HG02623 (cell line): ENCODE measurements around the gene ANAPC13.

Source experiments
- ATAC-seq: cut with Tn5 transposase; IDR thresholded peaks from one replicate; pipeline ENCODE4 v1.9.1; 2021; ENCODE audit warnings: moderate library complexity; ENCODE audit not compliant: unreplicated experiment

The ANAPC13 gene

DNA sequence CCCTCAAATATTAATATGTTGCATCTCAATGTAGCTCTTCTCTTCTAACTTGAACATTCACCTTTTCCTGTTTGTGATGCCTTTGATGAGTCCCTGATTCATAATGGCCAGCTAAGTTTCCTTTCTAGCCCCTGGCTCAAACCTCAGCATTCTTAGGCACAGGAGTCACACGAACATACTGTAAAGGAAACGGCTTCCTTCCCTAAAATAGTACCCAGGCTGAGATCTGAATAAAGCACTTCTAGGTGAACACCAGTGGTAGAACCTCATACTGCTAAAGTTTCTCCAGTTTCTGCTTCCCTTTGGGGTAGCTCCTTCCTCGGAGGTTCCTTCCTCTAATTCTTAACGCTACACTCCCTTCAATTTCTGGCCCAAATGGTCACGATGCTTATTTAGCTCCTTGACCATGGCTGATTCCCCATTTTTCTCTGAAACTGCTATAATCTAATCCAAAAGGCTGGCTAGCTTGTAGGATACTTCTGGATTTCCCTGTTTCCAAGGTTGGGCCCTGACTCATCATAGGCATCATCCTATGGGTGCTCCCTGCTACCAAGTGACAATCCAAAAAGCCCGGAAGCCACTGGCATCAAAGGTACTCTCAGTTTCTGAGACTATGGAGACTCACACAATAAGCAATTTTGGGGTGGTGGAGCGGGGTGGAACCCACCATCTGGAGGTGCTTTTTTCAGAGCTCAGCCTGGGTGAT lies 2.4 kb downstream of the ANAPC13 start:
- no peak for ATAC-seq

DNA sequence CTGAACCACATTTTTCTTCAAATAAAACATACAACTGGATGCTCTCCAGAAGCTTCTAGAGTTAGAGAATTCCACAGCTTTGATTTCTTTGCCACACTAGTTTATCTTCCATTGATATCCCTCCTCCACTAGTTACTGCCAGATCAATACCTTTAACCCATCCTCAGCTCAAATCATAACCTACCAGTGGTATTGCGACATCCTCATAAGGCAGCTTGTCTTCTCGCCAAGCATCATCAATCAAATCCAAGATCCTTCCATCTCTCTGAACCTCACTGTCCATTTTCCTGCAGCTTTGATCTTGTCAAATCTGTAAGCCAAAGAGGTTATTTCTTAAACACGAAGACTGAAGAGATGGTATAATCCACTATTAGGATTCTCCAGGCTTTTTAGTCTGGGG lies 3.2 kb downstream of the ANAPC13 start:
- no peak for ATAC-seq

DNA sequence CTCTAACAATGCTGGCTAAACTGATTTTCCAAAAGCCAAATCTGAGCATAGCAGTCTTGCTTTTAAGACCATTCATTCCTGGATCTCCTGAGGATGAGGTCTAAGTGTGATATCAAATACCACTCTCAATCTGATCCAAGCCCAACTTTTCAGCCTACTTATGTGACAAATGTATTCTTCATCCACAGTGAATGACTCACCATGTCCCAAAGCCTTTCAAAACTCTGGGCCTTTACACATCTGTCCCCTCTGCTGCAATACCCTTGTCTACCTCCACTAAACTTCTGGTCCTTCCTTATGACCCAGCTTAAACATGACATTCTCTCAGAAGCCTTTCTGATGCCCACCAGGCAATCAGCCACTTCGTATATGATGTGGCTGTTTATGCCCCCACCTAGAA lies 4.6 kb downstream of the ANAPC13 start:
- ATAC-seq, result no peak

DNA sequence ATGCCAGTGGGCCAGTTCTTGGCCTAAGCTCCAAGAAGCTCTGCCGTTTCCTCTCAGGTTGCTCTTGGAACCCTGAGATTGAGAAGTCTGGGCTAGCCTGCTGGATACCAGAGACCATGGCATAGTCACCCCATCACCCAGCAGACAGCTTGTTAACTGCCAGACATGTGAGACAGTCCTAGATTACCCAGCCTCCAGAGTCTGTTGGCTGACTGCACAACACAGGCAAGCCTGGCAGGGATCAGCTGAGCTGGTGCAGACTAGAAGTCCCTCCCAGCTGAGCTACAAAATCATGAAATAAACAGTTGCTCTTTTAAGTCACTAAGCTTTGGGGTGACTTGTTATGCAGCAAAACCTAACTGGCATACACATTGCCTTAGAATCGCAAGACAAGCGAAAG lies 5.2 kb downstream of the ANAPC13 start:
- ATAC-seq, result no peak

DNA sequence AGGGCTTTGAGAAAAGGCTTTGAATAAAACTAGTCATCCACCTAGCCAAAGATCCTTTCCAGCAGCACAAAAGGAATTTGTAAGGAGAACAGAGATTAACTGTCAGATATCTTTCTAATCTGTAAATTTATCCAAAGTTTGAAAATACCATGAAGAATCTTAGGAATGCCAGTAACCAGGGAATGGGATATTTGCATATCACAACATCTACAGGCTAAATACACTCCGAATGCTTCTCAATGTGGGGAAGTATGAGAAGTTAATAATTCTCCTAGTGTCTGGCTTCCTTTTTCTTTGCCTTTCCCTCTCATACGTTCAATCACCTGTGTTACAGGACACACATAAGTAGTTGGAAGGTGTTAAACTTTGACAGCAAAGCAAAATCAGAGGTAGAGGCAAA lies 7.8 kb downstream of the ANAPC13 start:
- no peak for ATAC-seq

DNA sequence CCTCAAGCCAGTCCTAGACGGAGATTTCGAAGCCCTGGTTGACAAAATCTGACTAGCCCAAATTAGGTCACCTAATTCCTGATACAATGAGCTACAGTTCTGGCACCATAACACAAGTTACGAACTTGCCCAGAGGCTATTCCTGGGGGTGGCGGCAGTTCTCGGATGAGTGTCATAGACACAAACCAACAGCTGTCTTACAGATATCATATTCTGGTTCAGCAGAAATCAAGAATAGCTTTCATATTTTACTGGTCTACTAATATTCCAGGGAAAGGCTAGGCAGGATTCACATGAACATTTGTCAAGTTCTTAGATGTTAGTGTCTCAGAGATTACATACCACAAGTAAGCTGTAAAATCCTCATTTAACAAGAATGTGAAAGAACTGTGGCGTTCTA lies 8.8 kb downstream of the ANAPC13 start:
- ATAC-seq, result no peak

DNA sequence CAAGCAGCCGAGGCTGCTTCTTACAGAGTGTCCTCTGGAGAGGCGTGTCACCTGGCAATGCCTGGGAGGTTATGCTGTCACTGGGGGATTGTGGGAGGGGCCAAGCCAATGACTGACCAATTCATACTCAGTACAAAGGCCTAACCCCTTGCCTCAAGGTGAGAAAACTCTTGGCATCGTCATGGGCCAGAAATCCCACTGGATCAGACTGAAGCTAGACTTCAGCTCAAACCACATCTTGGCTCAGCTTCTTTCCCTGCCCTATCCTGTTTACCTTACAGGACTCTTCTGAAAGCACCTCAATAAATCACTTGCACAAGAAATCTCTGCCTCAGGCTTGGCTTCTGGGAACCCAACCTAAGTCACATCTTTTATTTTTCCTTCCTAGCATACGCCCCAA lies 9.5 kb downstream of the ANAPC13 start:
- ATAC-seq, result no peak

DNA sequence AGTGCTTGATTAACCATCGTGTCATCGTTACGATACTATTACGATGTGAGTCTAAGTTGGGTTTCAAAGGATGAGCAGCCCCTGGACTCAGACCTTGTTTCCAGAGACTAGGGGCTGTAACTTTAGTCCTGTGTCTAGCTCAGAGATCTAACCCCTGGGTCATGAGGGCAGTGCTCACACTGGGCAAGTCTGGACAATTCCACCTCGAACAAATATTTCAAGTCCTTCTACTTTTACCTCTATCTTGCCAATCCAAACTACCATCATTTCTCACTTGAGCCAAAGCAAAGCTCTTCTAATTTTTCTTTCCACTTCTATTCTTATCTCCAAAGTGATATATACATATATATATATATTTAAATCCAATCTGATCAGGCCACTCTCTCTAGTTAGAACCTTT lies 10.8 kb downstream of the ANAPC13 start:
- no peak for ATAC-seq

DNA sequence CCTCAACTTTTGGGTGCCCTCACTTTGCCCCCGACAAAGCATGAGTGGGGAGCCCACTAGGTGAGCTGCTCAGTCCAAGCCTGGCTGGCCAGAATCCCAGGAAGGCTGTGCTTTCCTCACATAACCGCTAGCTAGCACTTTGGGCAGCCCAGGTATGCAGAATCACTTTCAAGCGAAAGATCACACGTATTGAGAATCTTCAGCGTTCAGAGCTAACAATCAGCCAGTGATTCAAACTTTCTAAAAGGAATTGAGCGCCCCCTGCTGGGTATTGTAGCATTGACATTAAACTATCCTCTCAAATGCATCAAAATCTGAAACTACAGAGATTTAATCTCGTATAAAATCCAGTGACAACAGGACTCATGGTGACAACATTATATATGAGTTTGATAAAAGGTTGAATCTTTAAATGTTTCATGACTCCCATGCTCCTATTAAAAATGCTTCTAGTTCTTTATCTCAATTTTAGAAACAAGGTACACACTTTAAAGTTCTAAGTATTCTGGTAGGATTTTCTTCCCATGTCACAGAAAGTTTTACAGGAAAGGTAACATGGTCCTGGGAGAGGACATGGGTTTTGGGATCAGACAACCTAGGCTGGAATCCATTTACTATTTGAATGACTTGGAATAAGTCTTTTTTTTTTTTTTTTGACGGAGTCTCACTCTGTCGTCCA lies 11.8 kb downstream of the ANAPC13 start:
- ATAC-seq, result no peak

DNA sequence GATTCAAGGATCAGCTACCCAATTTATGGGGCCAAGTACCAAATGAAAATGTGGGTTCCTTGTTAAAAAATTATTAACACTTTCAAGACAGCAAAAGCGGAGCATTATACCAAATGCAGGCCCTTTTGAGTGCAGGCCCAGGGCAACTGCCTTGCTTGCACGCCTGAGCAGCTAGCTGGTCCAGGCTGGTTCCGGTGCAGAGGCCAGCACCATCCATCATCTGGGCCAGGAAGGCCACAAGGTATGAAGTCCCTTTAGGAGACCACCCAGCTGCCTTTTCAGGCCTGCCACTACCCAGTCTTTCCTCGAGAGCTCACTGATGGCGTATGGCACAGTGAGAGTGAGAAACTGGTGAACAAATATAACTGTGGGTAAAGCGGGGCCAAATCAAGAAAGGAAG lies 13.0 kb downstream of the ANAPC13 start:
- ATAC-seq, result no peak

DNA sequence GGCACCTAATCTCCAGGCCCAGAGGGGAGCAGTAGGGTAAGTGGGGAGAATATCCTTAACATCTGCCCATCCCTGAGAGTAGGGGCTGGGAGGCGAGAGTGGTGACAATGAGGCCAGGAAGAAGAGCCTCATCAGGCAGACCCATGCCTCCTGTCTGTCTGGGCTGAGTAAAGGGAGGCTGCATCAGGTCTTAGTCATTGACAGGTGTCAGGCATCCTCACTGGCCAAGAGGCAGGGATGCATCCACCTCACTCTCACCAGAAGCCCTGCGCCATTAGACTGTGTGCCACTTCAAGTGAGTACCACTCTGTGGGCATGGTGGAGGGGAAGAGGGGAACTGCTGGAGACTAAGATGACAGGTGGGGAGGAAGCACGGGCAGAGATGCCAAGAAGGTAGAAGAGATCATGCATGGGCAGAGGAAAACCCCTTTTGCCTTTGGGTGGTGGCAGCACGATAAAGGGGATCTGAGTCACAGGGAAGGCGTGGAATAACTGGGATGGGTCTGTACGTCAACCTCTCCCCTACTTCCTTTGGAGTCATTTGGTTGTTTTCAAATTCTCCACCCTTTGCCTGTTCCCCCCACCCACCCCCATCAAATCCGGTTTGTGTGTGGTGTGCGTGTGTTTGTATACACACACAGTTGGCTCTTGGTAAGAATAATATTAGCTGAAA lies 14.1 kb downstream of the ANAPC13 start:
- ATAC-seq, result no peak

DNA sequence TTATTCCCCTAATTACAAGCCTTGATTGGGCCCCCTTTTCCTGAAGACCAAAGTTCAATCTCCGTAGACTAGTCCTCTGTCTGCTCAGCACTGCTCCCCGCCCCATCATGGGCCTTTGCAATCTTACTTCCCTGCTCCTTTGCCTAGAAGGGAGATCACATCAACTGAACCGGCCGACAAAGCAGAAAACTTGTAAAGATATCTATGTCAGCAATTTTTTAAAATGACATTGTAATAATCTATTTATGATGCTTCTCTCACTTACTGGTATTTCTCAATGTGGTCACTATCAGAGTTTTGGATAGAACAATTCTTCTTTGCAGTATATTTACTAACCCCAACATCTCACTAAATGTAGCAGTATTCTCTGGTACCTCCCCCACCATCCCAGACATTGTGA lies 17.3 kb downstream of the ANAPC13 start:
- no peak for ATAC-seq

DNA sequence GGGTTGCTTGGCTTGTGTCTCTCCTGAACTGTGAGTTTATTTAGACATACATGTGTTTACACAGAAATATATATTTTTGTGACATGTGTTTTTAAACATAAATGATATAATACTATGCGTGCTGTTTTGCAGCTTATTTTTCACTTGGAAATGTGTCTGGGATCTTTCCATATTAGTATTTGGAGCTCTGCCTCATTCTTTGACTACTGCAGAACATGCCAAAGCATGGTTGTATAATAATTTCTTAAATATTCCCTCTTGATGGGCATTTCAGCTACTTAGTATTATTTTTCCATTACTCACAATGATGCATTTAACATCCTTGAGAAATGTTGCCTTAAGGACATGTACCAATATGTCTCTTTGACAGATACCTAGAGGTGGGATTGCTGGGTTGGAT lies 19.5 kb downstream of the ANAPC13 start:
- ATAC-seq, result no peak

DNA sequence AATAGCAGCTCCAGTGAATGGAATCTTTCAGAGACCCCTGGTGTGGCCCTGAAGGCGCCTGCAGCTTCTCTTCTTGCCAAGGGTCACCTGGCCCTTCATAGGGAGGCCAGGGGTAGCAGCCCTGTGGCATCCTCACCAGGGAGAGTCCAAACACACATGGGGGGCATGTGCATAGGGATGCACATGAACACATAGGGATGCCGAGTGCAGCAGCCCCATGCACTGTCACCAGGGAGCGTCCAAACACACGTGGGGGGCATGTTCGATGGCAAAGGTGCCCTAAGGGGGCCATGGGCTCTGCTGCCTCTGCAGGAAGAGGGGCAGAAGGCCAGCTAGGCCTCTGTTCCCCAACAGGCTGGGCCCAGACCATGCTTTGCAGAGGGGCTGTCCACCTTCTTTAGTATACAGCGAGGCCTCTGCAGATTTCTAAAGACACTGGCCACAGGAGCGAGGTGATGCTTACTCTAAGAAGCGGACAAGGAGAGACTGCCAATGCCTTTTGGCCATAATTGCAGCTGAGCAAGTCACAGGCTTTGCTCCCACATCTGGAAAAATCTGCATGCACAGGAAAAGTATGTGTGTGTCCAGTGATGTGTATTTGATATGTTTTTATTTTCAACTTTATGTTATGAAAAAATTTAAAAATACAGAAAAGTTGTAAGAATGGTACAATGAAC lies 21.0 kb downstream of the ANAPC13 start:
- no peak for ATAC-seq

DNA sequence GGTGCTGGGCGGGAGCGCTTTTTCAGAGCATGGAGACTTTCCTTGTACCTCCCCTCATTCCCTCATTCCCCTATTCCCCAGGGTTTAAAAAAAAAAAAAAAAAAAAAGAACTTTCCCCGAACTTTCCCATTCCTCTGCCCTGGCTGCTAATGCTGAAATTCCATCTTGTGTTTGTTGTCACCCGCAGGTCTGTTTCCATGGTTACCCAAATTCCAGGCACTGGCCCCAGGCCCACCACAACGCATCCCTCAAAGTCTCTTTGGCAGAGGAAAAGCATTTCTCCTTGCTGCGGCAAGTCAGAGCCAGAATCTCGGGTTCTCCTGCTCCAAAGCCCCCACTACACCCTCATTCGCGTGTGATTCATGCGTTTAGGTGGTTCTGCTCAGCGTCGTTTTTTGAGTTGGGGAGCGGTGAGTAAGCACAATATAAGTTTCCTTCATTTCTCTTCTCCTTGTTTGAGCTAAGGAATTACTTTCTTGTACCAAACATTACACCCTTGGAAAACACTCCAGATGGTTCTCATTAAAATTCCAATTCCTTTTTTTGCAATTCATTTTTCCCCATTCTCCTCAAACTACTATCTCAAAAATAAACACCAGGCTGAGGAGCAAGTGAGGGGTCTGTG lies 21.6 kb downstream of the ANAPC13 start:
- ATAC-seq, result no peak

DNA sequence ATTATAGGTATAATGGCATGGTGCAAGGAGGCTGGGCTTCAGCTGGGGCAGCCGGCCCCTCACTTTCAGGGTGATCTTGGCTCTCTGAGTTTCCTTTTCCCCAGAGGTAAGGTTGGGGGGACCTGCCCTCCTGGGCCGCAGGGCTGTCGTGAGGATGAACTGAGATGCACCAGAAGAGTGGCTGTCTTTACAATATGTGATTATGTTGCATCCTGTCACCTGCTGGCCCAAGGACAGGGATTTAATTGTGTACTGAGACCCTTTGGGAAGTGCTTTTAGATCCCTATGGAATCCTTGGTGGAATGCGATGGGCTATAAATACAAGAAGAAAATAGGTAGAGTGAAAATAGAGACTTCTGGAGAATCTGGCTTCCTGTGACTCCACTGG lies 22.1 kb downstream of the ANAPC13 start:
- no peak for ATAC-seq

DNA sequence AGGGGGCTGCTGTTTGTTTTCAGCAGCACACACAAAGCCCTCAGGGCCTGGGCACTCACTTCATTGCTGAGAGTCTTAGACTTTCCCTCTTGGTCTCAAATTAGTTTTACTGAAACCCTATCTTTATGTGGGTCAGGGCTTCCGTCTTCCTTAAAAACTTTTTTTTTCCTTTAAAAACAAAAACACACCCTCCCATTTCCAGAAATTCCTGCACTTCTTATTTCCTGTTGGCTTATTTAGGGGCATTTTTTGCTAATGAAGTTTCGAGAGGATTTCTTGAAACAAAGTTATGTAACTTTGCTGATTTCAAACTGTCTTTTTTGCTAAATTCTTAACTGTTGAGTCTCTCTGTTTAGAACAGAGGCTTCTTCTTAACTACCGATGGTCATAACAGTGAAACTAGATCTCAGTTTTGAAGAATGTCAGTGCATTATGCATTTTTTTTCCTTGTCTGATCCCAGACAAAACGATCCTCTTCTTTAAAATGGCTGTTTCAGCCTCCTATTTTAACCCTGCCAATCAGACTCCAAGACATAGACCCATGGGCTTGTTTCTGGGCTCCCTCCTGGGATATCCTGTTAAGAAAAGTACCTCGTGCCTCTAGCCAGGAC lies 23.3 kb downstream of the ANAPC13 start:
- ATAC-seq, result no peak

DNA sequence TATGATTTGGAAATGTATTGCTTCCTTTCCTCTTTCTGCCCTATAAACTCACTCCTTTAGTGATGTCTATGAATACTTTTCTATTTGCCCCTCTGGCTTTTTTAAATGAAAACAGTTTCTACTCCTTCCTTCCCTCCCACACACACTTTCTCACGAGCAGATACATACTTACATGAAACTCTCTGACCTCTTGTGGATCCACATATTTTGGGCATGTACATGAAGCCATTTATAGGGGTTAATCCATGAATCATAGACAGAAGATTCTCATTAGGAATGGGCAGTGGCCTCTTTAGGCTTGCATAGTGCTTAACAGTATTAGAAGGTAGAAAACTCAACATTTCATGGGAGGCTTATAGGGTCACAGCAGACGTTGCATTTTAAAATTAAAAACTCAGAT lies 24.8 kb downstream of the ANAPC13 start:
- ATAC-seq, result no peak

DNA sequence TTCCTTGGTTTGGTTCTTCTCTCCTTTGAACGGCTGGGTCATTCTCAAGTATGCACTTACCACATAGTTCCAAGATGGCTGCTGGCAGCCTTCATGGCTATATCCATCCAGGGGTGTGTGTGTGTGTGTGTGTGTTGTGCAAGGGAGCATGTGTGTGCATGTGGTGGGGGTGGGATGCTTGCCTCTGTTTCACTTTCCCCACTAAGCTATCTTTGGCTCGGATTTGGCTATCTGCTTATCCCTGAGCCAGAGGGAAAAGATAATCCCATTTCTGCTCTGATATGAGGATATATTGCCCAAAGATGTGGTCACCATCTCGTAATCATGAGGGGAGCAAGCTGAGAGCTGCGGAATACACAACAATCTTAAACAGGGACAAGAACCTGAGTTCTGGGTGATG lies 26.2 kb downstream of the ANAPC13 start:
- ATAC-seq, result no peak

DNA sequence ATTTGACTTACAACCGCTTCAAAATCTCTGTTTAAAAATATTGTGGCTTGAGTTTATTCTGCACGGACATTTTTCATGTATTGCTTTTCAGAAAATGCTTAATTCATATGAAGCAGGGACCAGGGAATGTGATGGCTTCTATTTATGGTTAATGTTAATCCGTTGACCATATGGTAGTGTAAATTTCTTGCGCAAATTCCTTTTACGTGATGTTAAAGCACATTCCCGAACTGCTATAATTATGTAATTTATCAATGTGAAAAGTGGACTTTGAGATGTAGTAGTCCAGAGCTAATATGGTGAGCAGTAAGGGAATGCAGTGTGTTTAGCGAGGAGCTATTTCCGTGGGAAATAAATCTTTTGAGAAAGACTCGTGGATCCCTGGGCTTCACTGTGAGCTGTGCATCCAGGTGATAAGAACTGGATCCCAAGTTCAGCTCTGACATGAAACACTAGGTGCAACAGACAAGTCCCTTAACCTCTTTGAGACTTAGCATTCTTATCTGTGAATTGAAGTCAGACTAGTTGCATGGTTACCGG lies 27.3 kb downstream of the ANAPC13 start:
- ATAC-seq, result no peak
